Measurements from ENCODE around the gene TOM1L1.
A peak's percentile ranks its signal among the peaks of the same experiment; 100 is the strongest.
"Not testable (repeated sequence)": the region's sequence is repeated elsewhere in the genome, so short reads cannot be mapped to it uniquely, and the experiment has no call there.

The TOM1L1 gene, protein sequence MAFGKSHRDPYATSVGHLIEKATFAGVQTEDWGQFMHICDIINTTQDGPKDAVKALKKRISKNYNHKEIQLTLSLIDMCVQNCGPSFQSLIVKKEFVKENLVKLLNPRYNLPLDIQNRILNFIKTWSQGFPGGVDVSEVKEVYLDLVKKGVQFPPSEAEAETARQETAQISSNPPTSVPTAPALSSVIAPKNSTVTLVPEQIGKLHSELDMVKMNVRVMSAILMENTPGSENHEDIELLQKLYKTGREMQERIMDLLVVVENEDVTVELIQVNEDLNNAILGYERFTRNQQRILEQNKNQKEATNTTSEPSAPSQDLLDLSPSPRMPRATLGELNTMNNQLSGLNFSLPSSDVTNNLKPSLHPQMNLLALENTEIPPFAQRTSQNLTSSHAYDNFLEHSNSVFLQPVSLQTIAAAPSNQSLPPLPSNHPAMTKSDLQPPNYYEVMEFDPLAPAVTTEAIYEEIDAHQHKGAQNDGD

DNA sequence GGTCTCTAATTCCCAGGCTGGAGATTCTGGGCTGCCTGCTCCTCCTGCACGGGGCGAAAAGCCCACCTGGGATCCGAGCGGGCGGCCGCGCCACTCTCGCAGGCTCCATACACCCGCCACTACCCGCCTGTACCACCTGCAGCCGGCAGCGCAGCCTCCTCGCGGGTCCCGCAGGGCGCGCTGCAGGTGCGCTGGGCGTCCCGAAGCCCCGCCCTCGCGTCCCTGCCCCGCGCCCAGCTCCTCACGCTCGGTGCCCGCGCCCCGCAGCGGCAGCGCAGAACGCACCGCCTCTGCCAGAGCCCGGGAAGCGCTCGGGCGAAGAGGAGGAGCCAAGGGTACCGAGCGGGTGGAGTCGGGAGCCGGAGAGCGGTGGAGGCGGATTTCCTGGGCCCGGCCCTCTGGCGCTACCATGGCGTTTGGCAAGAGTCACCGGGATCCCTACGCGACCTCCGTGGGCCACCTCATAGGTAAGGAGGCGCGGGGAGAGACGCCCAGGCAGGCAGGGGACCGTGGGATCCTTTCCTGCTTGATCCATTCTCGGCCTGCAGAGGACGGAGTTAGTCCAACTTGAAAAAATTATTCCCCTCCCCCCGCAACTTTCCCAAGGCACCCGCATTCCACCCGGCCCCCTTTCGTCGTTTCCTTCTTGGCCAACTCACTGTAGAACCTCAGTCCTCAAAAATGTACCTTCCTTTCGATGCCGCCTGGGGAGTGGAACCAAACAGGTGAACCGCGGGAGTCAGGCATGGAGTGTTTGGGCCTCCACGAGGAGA is at the start of gene TOM1L1:
TSS of gene TOM1L1 (plus strand) at position 396 of the 773 bp plus-strand sequence. CDS start at position 410, 14 bp downstream.
- DNase-seq (ENCODE audit: low read depth): peak; percentile 45

DNA sequence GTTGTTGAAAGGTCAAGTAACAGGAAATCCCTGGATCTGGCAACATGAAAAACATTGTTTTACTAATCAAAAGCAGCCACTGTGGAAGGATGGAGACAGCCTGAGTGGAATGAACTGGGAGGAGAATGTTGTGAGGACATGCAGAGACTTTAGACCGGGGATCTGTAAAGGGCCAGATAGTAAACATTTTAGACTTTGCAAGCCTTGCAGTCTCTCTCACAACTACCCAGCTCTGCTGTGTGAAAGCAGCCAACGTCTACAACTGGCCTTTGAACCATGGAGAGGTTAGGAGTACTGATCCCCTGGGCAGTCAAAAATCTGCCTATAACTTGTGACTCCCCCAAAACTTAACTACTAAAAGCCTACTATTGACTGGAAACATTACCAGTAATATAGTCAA is 41.5 kb upstream of the TOM1L1 start:
- no peak for DNase-seq (ENCODE audit: low read depth)

DNA sequence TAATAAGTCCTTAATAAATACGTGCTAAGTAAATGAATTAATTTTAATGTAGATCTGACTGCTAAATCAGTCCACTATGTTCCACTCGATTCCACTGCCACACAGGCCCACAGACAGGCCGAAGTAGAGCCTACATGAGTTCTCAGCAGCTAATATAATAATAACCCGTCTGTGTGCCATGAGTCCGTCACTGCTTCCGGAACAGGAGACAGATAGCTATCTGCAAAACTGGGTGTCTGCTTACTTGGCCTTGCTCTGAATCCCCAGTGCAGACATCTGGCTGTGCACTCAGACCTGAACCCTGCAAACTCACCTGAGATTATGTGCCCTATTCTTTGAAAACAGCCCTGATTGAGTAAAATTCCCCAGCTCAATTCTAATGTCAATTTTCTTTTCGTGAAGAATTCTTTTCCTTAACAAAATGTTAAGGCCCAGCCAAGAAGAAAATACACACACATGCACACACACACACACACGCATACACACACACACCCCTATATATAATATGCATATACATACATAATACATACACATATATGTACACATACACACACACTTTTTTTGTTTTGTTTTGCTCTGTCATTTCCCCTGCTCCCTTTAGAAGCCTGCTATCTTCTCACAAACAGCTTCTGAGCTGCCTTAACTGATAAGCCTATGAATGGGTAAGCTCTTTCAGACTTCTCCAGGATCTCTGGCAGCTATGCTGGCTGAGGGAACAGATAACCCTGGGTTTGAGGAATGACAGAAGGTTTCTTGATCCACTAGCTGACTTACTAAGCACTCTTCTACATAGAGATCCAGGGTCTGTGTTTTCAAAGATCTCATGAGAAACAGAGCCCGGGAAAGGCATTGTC is 39.8 kb upstream of the TOM1L1 start:
- no peak for DNase-seq (ENCODE audit: low read depth)

DNA sequence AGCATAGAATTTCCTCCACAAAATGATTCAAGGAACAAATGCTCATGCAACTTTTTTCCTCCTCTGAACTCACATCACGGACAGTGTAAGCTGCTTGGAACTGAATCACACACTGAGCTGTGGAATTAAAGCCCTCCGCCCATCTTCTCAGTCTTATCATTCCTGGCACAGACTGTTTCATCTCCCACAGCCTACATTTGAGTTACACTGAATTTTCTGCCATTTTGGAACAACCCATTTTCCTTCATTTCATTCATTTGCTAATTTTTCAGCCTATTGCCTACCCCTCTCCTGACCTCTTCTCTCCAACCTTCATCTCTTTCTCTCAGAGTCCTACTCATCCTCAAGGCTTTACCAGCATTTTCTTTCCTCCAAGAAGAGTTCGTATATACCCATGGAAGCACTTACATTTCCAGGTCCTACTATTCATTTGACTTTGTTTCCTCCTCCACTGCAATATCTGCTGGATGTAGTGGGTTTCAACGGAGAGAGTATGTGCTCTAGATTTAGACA is 39.1 kb upstream of the TOM1L1 start:
- no peak for DNase-seq (ENCODE audit: low read depth)

DNA sequence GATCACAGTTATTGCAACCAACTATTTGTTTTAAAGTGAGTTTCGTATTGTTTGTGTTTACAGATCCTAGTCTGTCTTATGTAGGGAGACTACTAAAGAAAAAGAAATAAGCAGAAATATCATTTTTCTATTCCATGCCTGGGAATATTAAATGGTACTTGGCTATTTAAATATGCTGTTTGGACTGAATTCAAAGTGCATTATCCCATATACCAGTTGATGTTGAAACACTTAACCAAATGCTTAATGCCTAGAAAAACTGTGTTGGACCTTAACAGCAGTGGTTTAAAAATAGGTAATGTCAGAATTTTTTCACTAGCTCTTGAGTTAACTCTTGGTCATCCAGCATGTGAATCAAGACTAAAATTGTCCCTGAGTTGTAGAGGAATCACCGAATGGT is 37.5 kb upstream of the TOM1L1 start:
- no peak for DNase-seq (ENCODE audit: low read depth)

DNA sequence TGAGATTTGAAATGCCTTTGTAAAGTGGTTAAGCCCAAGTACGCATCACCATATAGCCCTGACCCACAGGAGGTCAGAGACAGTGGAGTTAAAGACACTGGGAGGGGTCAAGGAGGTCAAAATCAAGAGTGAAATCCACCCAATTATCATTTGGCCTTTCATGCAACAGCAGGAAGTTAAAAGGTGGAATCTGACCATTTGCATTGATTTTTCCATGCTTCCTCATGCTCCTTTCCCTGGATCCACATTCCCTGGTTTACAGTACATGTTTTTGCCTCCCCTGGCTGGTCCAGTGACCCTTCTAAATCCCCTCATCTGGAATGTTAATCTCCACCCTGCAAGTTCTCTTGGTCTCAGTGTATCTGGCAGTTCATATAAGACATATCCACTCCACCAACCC is 36.6 kb upstream of the TOM1L1 start:
- no peak for DNase-seq (ENCODE audit: low read depth)

DNA sequence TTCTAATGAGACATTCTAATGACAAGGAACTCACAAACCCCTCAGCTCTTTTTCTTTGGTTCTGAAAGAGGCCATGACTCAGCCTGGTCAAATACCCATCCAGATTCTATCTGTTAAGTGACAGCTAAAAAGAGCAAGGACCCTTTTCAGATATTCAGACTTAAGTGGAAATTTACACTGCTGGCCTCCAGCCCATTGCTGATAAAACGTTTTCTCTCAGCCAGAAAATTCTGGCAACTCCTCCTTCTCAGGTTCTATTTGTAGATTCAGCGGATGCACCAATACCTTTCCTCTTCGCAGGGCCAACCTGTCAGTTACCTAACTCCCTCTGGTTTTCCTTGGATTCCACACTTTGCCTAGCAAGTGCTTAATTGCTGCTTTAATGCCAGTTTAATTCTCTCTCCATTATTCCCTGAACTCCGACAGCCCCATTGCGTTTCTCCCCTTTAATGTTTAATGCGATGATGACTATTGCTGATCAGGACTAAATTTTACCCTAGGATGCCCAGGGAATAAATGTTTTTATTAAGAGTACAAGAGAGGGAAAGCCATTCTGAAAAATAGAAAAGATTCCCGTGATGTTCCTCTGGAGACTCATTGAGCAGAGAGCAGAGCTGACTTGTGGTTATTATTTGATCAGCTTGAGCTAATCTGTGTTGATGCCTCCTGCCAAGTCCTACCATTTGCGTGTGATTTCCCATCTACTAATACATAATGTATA is 35.9 kb upstream of the TOM1L1 start:
- no peak for DNase-seq (ENCODE audit: low read depth)

DNA sequence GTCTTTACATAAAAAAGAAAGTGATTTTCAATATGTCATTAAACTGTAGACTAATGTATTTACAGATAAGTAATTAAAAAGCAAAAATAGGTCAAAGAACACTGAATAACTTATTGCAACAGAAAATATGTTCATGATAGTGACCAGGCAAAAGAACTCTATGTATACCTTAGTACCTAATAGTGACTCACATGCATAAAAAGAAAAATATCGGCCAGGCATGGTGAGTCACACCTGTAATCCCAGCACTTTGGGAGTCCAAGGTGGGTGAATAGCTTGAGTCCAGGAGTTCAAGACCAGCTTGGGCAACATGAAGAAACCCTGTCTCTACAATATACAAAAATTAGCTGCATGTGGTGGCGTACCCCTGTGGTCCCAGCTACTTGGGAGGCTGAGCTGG is 33.0 kb upstream of the TOM1L1 start:
- no peak for DNase-seq (ENCODE audit: low read depth)

DNA sequence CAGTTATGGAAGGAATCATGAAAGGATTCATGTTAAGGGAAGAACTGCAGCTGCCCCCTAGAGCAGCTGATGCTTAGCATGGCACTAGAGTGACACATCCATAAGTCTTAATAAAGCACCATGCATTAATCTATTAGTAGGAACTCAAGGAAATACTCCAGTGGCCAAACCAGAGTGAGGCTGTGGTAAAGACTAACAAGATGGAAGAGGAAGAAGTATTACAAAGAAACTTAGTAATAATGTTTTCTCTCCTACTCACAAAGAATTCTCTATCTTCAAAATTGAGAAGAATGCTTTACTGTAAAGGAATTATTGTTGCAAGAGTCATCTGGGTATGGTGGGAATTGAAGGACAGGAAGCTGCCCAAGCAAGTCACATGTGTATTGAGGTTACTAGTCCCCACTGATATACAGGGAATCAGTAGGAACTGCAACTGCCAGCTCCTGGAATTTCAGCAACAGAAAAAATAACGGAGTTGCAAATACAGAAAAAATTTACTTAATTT is 29.9 kb upstream of the TOM1L1 start:
- DNase-seq (ENCODE audit: low read depth): no peak

DNA sequence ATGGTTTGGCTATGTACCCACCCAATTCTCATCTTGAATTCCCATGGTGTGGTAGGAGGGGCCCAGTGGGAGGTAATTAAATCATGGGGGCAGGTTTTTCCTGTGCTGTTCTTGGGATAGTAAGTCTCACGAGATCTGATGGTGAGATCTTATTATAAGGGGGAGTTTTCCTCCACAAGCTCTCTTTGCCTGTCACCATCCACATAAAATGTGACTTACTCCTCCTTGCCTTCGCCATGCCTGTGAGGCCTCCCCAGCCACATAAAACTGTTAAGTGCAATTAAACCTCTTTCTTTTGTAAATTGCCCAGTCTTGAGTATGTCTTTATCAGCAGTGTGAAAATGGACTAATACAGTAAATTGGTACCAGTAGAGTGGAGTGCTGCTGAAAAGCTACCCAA is 24.7 kb upstream of the TOM1L1 start:
- DNase-seq (ENCODE audit: low read depth): not testable (repeated sequence)

DNA sequence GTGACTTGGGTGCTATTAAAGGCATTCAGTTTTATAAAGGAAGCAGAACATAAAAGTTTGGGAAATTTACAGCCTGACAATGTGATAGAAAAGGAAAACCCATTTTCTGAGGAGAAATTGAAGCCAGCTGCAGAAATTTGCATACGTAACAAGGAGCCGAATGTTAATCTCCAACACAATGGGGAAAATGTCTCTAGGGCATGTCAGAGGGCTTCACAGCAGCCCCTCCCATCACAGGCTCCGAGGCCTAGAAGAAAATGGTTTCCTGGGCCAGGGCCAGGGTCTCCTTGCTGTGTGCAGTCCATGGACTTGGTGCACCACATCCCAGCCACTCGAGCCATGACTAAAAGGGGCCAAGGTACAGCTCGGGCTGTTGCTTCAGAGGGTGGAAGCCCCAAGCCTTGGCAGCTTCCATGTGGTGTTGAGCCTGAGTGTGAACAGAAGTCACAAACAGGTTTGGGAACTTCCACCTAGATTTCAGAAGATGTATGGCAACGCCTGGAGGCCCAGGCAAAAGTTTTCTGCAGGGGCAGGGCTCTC is 23.9 kb upstream of the TOM1L1 start:
- no peak for DNase-seq (ENCODE audit: low read depth)

DNA sequence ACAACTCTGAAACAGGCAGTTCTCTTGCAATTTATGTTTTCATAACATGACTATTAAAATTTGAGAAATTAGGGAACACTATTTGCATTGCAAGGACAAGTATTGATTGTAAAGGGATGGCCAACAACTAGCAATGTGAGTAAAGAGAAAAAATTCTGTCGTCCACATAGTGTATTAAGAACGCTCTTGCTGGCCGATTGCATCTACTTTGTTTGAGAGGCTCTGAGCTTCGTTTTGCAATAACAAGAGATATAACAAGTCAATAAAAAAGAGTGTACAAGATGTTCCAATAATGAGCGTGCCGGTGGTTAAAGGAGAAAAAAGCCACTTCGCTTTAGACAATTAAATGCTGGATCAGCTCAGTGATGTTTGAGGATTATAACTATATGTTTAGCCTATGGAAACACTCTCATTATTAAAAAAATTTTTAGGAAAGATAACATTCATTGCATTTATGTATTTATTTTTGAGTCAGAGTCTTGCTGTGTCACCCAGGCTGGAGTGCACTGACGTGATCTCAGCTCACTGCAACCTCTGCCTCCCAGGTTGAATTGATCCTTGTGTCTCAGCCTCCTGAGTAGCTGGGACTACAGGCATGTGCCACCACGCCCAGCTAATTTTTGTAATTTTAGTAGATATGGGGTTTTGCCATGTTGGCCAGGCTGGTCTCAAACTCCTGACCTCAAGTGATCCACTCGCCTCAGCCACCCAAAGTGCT is 19.2 kb upstream of the TOM1L1 start:
- DNase-seq (ENCODE audit: low read depth): no peak

DNA sequence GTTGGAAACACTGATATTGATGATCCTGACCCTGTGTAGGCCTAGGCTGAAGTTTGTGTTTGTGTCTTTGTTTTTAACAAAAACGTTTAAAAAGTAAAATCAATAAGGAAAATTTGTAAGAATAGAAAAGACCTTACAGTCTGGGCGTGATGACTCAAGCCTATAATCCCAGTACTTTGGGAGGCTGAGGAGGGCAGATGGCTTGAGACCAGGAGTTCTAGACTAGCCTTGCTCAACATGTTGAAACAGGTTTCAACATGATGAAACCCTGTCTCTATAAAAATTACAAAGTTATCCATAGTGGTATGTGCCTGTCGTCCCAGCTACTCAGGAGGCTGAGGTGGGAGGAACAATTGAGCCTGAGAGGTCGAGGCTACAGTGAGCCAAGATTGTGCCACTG is 18.3 kb upstream of the TOM1L1 start:
- no peak for DNase-seq (ENCODE audit: low read depth)

DNA sequence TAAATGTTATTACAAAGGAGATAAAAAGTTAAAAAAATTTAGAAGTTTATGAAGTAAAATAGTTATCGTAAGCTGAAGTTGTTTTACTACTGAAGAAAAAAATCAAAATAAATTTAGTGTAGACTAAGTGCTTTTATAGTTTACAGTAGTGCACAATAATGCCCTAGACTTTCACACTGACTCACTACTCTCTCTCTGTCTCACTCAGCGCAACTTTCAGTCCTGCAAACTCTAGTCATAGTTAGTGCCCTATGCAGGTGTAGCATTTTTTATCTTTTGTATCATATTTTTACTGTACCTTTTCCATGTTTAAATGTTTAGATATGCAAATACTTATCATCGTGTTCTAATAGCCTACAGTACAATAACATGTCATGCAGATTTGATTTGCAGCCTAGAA is 17.7 kb upstream of the TOM1L1 start:
- DNase-seq (ENCODE audit: low read depth): no peak

DNA sequence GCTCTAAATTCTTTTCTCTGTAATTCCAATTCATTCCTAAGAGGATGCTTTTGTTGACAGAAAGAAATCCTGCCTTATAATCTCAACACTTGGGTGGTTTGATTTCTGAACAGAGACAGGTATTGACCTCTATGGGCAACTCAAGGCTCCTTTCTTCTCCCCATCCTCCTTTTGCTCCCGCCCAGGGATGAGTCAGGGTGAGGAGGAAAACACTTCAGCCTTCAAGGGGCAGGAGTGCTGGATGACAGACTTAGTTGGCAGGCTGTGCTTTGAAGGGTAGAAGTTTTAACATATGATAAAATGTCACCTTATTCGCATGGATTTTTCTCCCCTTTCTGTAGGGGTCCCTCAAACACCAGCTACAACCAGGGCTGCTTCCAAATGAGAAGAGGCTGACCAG is 16.7 kb upstream of the TOM1L1 start:
- DNase-seq (ENCODE audit: low read depth): no peak

DNA sequence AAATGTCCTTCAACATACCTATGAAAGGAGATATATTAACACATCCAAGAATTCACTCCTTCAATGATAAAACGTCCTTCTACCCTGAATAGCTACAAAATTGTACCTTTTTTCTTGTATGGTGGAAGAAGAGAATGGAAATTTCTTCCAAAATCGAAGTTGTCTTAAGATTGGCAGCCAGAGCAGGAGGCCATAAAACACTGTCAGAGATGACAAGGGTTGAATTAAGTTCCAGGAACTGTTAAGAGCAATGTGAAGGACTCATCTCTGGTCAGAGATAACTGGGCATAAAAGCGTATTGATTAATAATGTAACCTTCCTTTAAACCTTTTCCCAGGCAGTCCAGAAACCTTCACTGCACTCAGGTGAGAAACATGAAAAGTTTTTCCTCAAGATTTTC is 12.9 kb upstream of the TOM1L1 start:
- DNase-seq (ENCODE audit: low read depth): no peak

DNA sequence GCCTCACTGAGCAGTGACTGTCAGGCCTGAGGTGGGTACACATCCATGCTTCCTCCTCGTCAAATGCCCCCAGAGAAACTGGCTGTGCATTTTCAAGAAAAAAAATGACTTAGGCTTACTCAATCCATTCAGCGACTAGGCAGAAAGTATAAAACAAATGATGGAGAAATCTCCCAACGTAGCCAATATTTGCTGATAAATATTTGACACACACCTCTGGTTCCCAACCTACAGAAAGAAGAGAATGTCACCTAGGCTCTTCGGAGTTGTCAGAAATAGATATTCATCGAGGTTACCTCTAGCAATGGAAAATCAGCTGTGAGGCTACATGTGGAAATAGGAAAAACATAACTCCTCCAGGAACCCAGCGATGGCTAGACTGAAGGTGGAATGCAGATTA is 12.4 kb upstream of the TOM1L1 start:
- no peak for DNase-seq (ENCODE audit: low read depth)

DNA sequence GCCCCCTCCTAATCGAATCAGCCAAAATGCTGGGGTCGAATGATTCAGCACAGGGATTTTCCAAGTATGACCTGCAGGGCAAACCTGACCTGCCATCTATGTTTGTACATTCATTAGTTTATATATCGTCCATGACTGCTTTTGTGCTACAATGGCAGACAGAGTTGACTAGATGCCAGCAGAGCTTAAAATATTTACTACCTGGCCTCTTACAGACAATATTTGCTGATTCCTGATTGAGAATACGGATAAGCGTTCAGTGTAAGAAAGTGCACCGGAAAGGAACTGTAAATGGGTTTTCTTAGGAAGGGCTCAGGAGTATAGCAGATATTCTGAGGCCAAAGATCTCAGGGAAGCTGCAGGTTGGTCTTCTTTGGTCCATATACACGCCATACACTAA is 11.7 kb upstream of the TOM1L1 start:
- no peak for DNase-seq (ENCODE audit: low read depth)

DNA sequence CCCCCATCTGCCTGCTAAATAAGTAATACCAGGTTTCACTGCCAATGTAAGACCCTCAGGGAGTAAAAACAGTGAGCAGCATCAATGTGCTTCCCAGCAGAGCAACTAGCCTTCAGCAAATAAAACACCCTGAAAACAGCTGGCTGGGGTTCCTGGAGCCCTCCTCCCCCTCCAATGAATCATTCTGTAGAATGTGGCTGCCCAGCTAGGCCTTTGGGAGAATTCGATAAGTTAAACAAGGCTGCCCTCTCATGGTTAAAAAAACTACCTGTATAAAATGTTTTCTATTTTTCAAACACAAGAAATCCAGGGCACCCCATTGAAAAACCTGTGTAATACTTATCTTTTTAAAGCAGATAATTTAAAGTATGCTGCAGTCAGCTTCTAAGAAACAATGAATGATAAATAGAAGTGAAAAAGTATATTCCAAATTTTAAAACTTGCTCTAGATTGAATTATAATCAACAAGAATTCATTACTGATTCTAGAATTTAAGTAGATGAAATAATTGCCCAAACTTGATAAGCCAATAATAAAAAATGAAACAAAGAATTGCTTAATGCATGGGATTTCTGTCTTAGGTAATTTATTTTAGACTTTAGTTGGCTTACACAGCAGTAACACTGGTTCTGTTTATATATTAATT is 9.4 kb upstream of the TOM1L1 start:
- DNase-seq (ENCODE audit: low read depth): peak; percentile 31

DNA sequence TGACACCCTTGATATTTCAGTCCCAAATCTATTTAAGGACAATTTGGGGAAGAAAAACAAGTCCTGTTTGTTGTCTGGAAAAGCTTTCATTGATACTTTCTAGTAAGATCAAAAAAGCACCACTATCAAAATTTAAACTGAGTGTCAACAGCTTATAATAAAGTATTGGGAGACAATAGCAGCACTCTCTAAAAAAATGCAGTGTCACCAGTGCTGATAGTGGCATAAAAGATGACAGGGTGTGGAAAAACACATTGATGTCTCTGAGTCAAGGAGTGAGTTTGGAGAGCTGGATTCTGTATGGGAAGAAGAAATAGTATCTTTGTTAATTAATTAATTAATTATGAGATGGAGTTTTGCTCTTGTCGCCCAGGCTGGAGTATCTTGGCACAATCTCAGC is 8.3 kb upstream of the TOM1L1 start:
- DNase-seq (ENCODE audit: low read depth): no peak
